H9 (cell line): ENCODE data around the gene TMEM217. TPM values are rescaled to one million over a fixed set of nuclear protein-coding genes. Genes with fewer than 3 reads are reported as not detected.

ENCODE experiments used
- DNase-seq: peaks from one replicate; pipeline ENCODE4 v3.0.0-alpha.2; 2017
- H2AFZ ChIP-seq: one replicate; pipeline ENCODE4 v1.6.1; 2013; ENCODE audit warnings: mild to moderate bottlenecking, low read length, control low read depth, moderate library complexity
- H2AK5ac ChIP-seq: 2 replicates; pipeline ENCODE4 v1.6.1; 2013; ENCODE audit warnings: low read length, control low read depth, mixed read lengths; ENCODE audit not compliant: insufficient read length
- H2BK120ac ChIP-seq: one replicate; pipeline ENCODE4 v1.6.1; 2013; ENCODE audit warnings: low read depth, mild to moderate bottlenecking, low read length, control low read depth, inconsistent platforms; ENCODE audit not compliant: poor library complexity, severe bottlenecking
- H2BK12ac ChIP-seq: 2 replicates; pipeline ENCODE4 v1.6.1; 2013; ENCODE audit warnings: low read length, control low read depth, mixed read lengths, low read depth; ENCODE audit not compliant: insufficient read length
- H2BK15ac ChIP-seq: 2 replicates; pipeline ENCODE4 v1.6.1; 2013; ENCODE audit warnings: low read depth, low read length, control low read depth
- H2BK20ac ChIP-seq: one replicate; pipeline ENCODE4 v1.6.1; 2013; ENCODE audit warnings: low read depth, mild to moderate bottlenecking, low read length, control low read depth, inconsistent platforms; ENCODE audit not compliant: poor library complexity, severe bottlenecking
- H2BK5ac ChIP-seq: 2 replicates; pipeline ENCODE4 v1.6.1; 2013; ENCODE audit warnings: low read length, control low read depth, mixed read lengths; ENCODE audit not compliant: insufficient read length
- H3K14ac ChIP-seq: 2 replicates; pipeline ENCODE4 v1.6.1; 2013; ENCODE audit warnings: low read length, control low read depth; ENCODE audit not compliant: insufficient read depth
- H3K18ac ChIP-seq: 2 replicates; pipeline ENCODE4 v1.6.1; 2013; ENCODE audit warnings: low read depth, mild to moderate bottlenecking, mixed read lengths, low read length, control low read depth; ENCODE audit not compliant: insufficient read length
- H3K23ac ChIP-seq: 2 replicates; pipeline ENCODE4 v1.6.1; 2013; ENCODE audit warnings: low read length, control low read depth, mixed read lengths, low read depth; ENCODE audit not compliant: insufficient read length
- H3K23me2 ChIP-seq: 2 replicates; pipeline ENCODE4 v1.6.1; 2013; ENCODE audit warnings: low read depth, mild to moderate bottlenecking, mixed read lengths, low read length, control low read depth; ENCODE audit not compliant: insufficient read length, poor library complexity, severe bottlenecking
- H3K27ac ChIP-seq: 2 replicates; pipeline ENCODE4 v1.5.1; 2013; ENCODE audit warnings: low read length, control low read depth, mixed read lengths, low read depth; ENCODE audit not compliant: insufficient read length
- H3K27me3 ChIP-seq: 2 replicates; pipeline ENCODE4 v1.6.1; 2013; ENCODE audit warnings: low read length, control low read depth, inconsistent platforms; ENCODE audit not compliant: insufficient read depth
- H3K4ac ChIP-seq: 2 replicates; pipeline ENCODE4 v1.6.1; 2013; ENCODE audit warnings: low read depth, mild to moderate bottlenecking, control low read depth, inconsistent platforms, low read length, moderate library complexity
- H3K4me1 ChIP-seq: 2 replicates; pipeline ENCODE4 v1.6.1; 2013; ENCODE audit warnings: low read length, control low read depth, inconsistent platforms; ENCODE audit not compliant: insufficient read depth
- H3K4me2 ChIP-seq: 2 replicates; pipeline ENCODE4 v1.6.1; 2013; ENCODE audit warnings: low read length, control low read depth, mixed read lengths; ENCODE audit not compliant: insufficient read length, insufficient read depth
- H3K56ac ChIP-seq: 2 replicates; pipeline ENCODE4 v1.6.1; 2013; ENCODE audit warnings: low read depth, mild to moderate bottlenecking, mixed read lengths, low read length, control low read depth; ENCODE audit not compliant: insufficient read length
- H3K79me1 ChIP-seq: 2 replicates; pipeline ENCODE4 v1.6.1; 2013; ENCODE audit warnings: low read depth, mild to moderate bottlenecking, moderate library complexity, low read length, control low read depth, inconsistent platforms; ENCODE audit not compliant: insufficient read depth, poor library complexity, severe bottlenecking
- H3K79me2 ChIP-seq: 2 replicates; pipeline ENCODE4 v1.6.1; 2013; ENCODE audit warnings: low read length, control low read depth, inconsistent platforms; ENCODE audit not compliant: insufficient read depth
- H3K9ac ChIP-seq: 2 replicates; pipeline ENCODE4 v1.6.1; 2013; ENCODE audit warnings: low read length, control low read depth, mixed read lengths; ENCODE audit not compliant: insufficient read length; ENCODE audit errors: extremely low read depth
- H3K9me3 ChIP-seq: one replicate; pipeline ENCODE4 v1.6.1; 2013; ENCODE audit warnings: low read depth, low read length, inconsistent platforms; ENCODE audit not compliant: control insufficient read depth
- H3T11ph ChIP-seq: one replicate; pipeline ENCODE4 v1.6.1; 2013; ENCODE audit warnings: mild to moderate bottlenecking, low read length, control low read depth, inconsistent platforms
- H4K20me1 ChIP-seq: one replicate; pipeline ENCODE4 v1.6.1; 2013; ENCODE audit not compliant: control insufficient read depth, insufficient read length, insufficient read depth
- H4K5ac ChIP-seq: 2 replicates; pipeline ENCODE4 v1.6.1; 2013; ENCODE audit warnings: low read depth, mild to moderate bottlenecking, mixed read lengths, low read length, control low read depth; ENCODE audit not compliant: insufficient read length
- H4K8ac ChIP-seq: replicated peaks from 2 replicates; pipeline ENCODE4 v1.6.1; 2013; ENCODE audit warnings: low read length, control low read depth, mixed read lengths, low read depth; ENCODE audit not compliant: insufficient read length
- H4K91ac ChIP-seq: 2 replicates; pipeline ENCODE4 v1.6.1; 2013; ENCODE audit warnings: low read depth, mild to moderate bottlenecking, moderate library complexity, mixed read lengths, low read length, control low read depth; ENCODE audit not compliant: insufficient read length
- H3K27ac Mint-ChIP-seq, 3 experiments: 2 replicates in 2 of 3; 3 replicates in 1 of 3; pipeline ENCODE4 v1.8.0; 2020 to 2021; ENCODE audit warnings: mixed read lengths in 3 of 3, mild to moderate bottlenecking in 1 of 3, moderate library complexity in 1 of 3
- H3K27me3 Mint-ChIP-seq: 2 replicates; pipeline ENCODE4 v1.8.0; 2021; ENCODE audit warnings: low read depth, mild to moderate bottlenecking, moderate library complexity, mixed read lengths
- H3K36me3 Mint-ChIP-seq, 3 experiments: 2 replicates in 2 of 3; 3 replicates in 1 of 3; pipeline ENCODE4 v1.8.0; 2020 to 2021; ENCODE audit warnings: low read depth in 3 of 3, mixed read lengths in 3 of 3; ENCODE audit not compliant: insufficient read depth in 1 of 3
- H3K4me1 Mint-ChIP-seq, 2 experiments: 2 replicates each; pipeline ENCODE4 v1.8.0; 2020; ENCODE audit warnings: mixed read lengths in 2 of 2
- H3K4me3 Mint-ChIP-seq, 2 experiments: 2 replicates in 1 of 2; 3 replicates in 1 of 2; pipeline ENCODE4 v1.8.0; 2020 to 2021; ENCODE audit warnings: mild to moderate bottlenecking in 2 of 2, mixed read lengths in 2 of 2, moderate library complexity in 1 of 2
- H3K9me3 Mint-ChIP-seq, 2 experiments: 2 replicates in 1 of 2; 3 replicates in 1 of 2; pipeline ENCODE4 v1.8.0; 2020; ENCODE audit warnings: mild to moderate bottlenecking in 2 of 2, mixed read lengths in 2 of 2, moderate library complexity in 1 of 2
- WGBS: extraction: QIAGEN DNeasy Blood & Tissue Kit; methylation state at CpG from one replicate; pipeline ENCODE4 v1.1.7; 2013; ENCODE audit warnings: missing lambda C conversion rate, low lambda C conversion rate, mixed read lengths; ENCODE audit not compliant: insufficient read length; ENCODE audit errors: extremely low coverage; 5-methylcytosine and 5-hydroxymethylcytosine counted together
- total RNA-seq: library from RNA; stranded (reverse); gene quantifications from 2 replicates; pipeline ENCODE4 v1.2.1, GENCODE V29; 2021
- TF ChIP-seq, protein P1 (sequence below): fragments of 200-600 bp; sonication (generic); conservative IDR thresholded peaks from 3 replicates; pipeline ENCODE4 v1.8.0; 2021; ENCODE audit warnings: antibody characterized with exemption, mild to moderate bottlenecking

TMEM217 gene
- total RNA-seq, 1 experiment from 2014 or later: 1.1 TPM

DNA sequence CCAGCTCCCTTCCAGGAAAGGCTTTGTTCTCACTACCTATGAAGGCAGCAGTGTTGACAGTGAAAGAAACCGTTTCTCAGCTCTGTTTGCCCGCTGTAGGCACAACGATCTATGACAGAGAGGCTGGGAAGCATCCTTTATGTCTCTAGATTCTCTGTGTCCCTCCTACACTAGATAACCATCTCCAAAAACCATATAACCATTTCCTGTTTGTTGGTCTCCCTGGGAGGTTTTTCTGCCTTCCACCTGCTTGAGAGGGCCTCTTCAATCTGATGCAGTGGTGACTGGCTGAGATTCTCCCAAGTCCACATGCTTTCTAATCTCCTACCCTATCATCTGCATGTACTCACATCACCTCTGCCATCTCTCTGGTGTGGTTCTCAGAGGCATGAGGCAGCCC lies 32.0 kb upstream of the TMEM217 start:
- TF ChIP-seq, protein P1, sequence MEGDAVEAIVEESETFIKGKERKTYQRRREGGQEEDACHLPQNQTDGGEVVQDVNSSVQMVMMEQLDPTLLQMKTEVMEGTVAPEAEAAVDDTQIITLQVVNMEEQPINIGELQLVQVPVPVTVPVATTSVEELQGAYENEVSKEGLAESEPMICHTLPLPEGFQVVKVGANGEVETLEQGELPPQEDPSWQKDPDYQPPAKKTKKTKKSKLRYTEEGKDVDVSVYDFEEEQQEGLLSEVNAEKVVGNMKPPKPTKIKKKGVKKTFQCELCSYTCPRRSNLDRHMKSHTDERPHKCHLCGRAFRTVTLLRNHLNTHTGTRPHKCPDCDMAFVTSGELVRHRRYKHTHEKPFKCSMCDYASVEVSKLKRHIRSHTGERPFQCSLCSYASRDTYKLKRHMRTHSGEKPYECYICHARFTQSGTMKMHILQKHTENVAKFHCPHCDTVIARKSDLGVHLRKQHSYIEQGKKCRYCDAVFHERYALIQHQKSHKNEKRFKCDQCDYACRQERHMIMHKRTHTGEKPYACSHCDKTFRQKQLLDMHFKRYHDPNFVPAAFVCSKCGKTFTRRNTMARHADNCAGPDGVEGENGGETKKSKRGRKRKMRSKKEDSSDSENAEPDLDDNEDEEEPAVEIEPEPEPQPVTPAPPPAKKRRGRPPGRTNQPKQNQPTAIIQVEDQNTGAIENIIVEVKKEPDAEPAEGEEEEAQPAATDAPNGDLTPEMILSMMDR: no peak
- Mint-ChIP-seq H3K27ac (peak overlapping the region in 1 of 3 experiments; percentile 21; a peak in 2 of 7 replicates), H3K27me3 (no peaks in the 10 kb centered on the region), H3K4me3 (no peak overlapping the region), H3K4me1 (no peaks in the 10 kb centered on the region), H3K36me3 (peaks cover 26 to 59% (median 44%) of the 10 kb centered on the region in 3 experiments; a peak in 6 of 7 replicates), H3K9me3 (no peaks in the 10 kb centered on the region)
- Histone ChIP-seq H3K4ac (no peak overlapping the region), H2BK15ac (no peak overlapping the region), H3K27me3 (no peaks in the 10 kb centered on the region), H2BK12ac (no peak overlapping the region), H4K91ac (no peak overlapping the region), H3K27ac (no peak overlapping the region), H3K4me2 (no peak overlapping the region), H3K79me2 (no peaks in the 10 kb centered on the region), H3K23ac (no peak overlapping the region), H2BK20ac (no peak overlapping the region), H3K4me1 (no peaks in the 10 kb centered on the region), H4K20me1 (no peaks in the 10 kb centered on the region), H3K18ac (no peak overlapping the region), H2BK120ac (no peak overlapping the region), H3T11ph (no peak overlapping the region), H3K9ac (no peak overlapping the region), H3K9me3 (no peaks in the 10 kb centered on the region), H3K56ac (no peak overlapping the region), H4K8ac (no peak overlapping the region), H3K23me2 (no peaks in the 10 kb centered on the region), H2BK5ac (no peak overlapping the region), H2AFZ (no peak overlapping the region), H3K79me1 (no peaks in the 10 kb centered on the region), H4K5ac (no peak overlapping the region), H3K14ac (no peak overlapping the region; the same call in 1 of the 2 replicates), H2AK5ac (no peak overlapping the region)
- no CpG with 5 or more reads among the region's 3 CpGs for WGBS
- DNase-seq: no peak
